H9 (cell line): ENCODE data around the gene SETBP1. TPM values are rescaled to one million over a fixed set of nuclear protein-coding genes. Genes with fewer than 3 reads are reported as not detected.

Experiments
- DNase-seq: peaks from one replicate; pipeline ENCODE4 v3.0.0-alpha.2; 2017
- H2AFZ ChIP-seq: one replicate; pipeline ENCODE4 v1.6.1; 2013; ENCODE audit warnings: mild to moderate bottlenecking, low read length, control low read depth, moderate library complexity
- H2AK5ac ChIP-seq: 2 replicates; pipeline ENCODE4 v1.6.1; 2013; ENCODE audit warnings: low read length, control low read depth, mixed read lengths; ENCODE audit not compliant: insufficient read length
- H2BK120ac ChIP-seq: one replicate; pipeline ENCODE4 v1.6.1; 2013; ENCODE audit warnings: low read depth, mild to moderate bottlenecking, low read length, control low read depth, inconsistent platforms; ENCODE audit not compliant: poor library complexity, severe bottlenecking
- H2BK12ac ChIP-seq: 2 replicates; pipeline ENCODE4 v1.6.1; 2013; ENCODE audit warnings: low read length, control low read depth, mixed read lengths, low read depth; ENCODE audit not compliant: insufficient read length
- H2BK15ac ChIP-seq: 2 replicates; pipeline ENCODE4 v1.6.1; 2013; ENCODE audit warnings: low read depth, low read length, control low read depth
- H2BK20ac ChIP-seq: one replicate; pipeline ENCODE4 v1.6.1; 2013; ENCODE audit warnings: low read depth, mild to moderate bottlenecking, low read length, control low read depth, inconsistent platforms; ENCODE audit not compliant: poor library complexity, severe bottlenecking
- H2BK5ac ChIP-seq: 2 replicates; pipeline ENCODE4 v1.6.1; 2013; ENCODE audit warnings: low read length, control low read depth, mixed read lengths; ENCODE audit not compliant: insufficient read length
- H3K14ac ChIP-seq: 2 replicates; pipeline ENCODE4 v1.6.1; 2013; ENCODE audit warnings: low read length, control low read depth; ENCODE audit not compliant: insufficient read depth
- H3K18ac ChIP-seq: 2 replicates; pipeline ENCODE4 v1.6.1; 2013; ENCODE audit warnings: low read depth, mild to moderate bottlenecking, mixed read lengths, low read length, control low read depth; ENCODE audit not compliant: insufficient read length
- H3K23ac ChIP-seq: 2 replicates; pipeline ENCODE4 v1.6.1; 2013; ENCODE audit warnings: low read length, control low read depth, mixed read lengths, low read depth; ENCODE audit not compliant: insufficient read length
- H3K23me2 ChIP-seq: 2 replicates; pipeline ENCODE4 v1.6.1; 2013; ENCODE audit warnings: low read depth, mild to moderate bottlenecking, mixed read lengths, low read length, control low read depth; ENCODE audit not compliant: insufficient read length, poor library complexity, severe bottlenecking
- H3K27ac ChIP-seq: 2 replicates; pipeline ENCODE4 v1.5.1; 2013; ENCODE audit warnings: low read length, control low read depth, mixed read lengths, low read depth; ENCODE audit not compliant: insufficient read length
- H3K27me3 ChIP-seq: 2 replicates; pipeline ENCODE4 v1.6.1; 2013; ENCODE audit warnings: low read length, control low read depth, inconsistent platforms; ENCODE audit not compliant: insufficient read depth
- H3K4ac ChIP-seq: 2 replicates; pipeline ENCODE4 v1.6.1; 2013; ENCODE audit warnings: low read depth, mild to moderate bottlenecking, control low read depth, inconsistent platforms, low read length, moderate library complexity
- H3K4me1 ChIP-seq: 2 replicates; pipeline ENCODE4 v1.6.1; 2013; ENCODE audit warnings: low read length, control low read depth, inconsistent platforms; ENCODE audit not compliant: insufficient read depth
- H3K4me2 ChIP-seq: 2 replicates; pipeline ENCODE4 v1.6.1; 2013; ENCODE audit warnings: low read length, control low read depth, mixed read lengths; ENCODE audit not compliant: insufficient read length, insufficient read depth
- H3K56ac ChIP-seq: 2 replicates; pipeline ENCODE4 v1.6.1; 2013; ENCODE audit warnings: low read depth, mild to moderate bottlenecking, mixed read lengths, low read length, control low read depth; ENCODE audit not compliant: insufficient read length
- H3K79me1 ChIP-seq: 2 replicates; pipeline ENCODE4 v1.6.1; 2013; ENCODE audit warnings: low read depth, mild to moderate bottlenecking, moderate library complexity, low read length, control low read depth, inconsistent platforms; ENCODE audit not compliant: insufficient read depth, poor library complexity, severe bottlenecking
- H3K79me2 ChIP-seq: 2 replicates; pipeline ENCODE4 v1.6.1; 2013; ENCODE audit warnings: low read length, control low read depth, inconsistent platforms; ENCODE audit not compliant: insufficient read depth
- H3K9ac ChIP-seq: 2 replicates; pipeline ENCODE4 v1.6.1; 2013; ENCODE audit warnings: low read length, control low read depth, mixed read lengths; ENCODE audit not compliant: insufficient read length; ENCODE audit errors: extremely low read depth
- H3K9me3 ChIP-seq: one replicate; pipeline ENCODE4 v1.6.1; 2013; ENCODE audit warnings: low read depth, low read length, inconsistent platforms; ENCODE audit not compliant: control insufficient read depth
- H3T11ph ChIP-seq: one replicate; pipeline ENCODE4 v1.6.1; 2013; ENCODE audit warnings: mild to moderate bottlenecking, low read length, control low read depth, inconsistent platforms
- H4K20me1 ChIP-seq: one replicate; pipeline ENCODE4 v1.6.1; 2013; ENCODE audit not compliant: control insufficient read depth, insufficient read length, insufficient read depth
- H4K5ac ChIP-seq: 2 replicates; pipeline ENCODE4 v1.6.1; 2013; ENCODE audit warnings: low read depth, mild to moderate bottlenecking, mixed read lengths, low read length, control low read depth; ENCODE audit not compliant: insufficient read length
- H4K8ac ChIP-seq: replicated peaks from 2 replicates; pipeline ENCODE4 v1.6.1; 2013; ENCODE audit warnings: low read length, control low read depth, mixed read lengths, low read depth; ENCODE audit not compliant: insufficient read length
- H4K91ac ChIP-seq: 2 replicates; pipeline ENCODE4 v1.6.1; 2013; ENCODE audit warnings: low read depth, mild to moderate bottlenecking, moderate library complexity, mixed read lengths, low read length, control low read depth; ENCODE audit not compliant: insufficient read length
- H3K27ac Mint-ChIP-seq, 3 experiments: 2 replicates in 2 of 3; 3 replicates in 1 of 3; pipeline ENCODE4 v1.8.0; 2020 to 2021; ENCODE audit warnings: mixed read lengths in 3 of 3, mild to moderate bottlenecking in 1 of 3, moderate library complexity in 1 of 3
- H3K27me3 Mint-ChIP-seq: 2 replicates; pipeline ENCODE4 v1.8.0; 2021; ENCODE audit warnings: low read depth, mild to moderate bottlenecking, moderate library complexity, mixed read lengths
- H3K36me3 Mint-ChIP-seq, 3 experiments: 2 replicates in 2 of 3; 3 replicates in 1 of 3; pipeline ENCODE4 v1.8.0; 2020 to 2021; ENCODE audit warnings: low read depth in 3 of 3, mixed read lengths in 3 of 3; ENCODE audit not compliant: insufficient read depth in 1 of 3
- H3K4me1 Mint-ChIP-seq, 2 experiments: 2 replicates each; pipeline ENCODE4 v1.8.0; 2020; ENCODE audit warnings: mixed read lengths in 2 of 2
- H3K4me3 Mint-ChIP-seq, 2 experiments: 2 replicates in 1 of 2; 3 replicates in 1 of 2; pipeline ENCODE4 v1.8.0; 2020 to 2021; ENCODE audit warnings: mild to moderate bottlenecking in 2 of 2, mixed read lengths in 2 of 2, moderate library complexity in 1 of 2
- H3K9me3 Mint-ChIP-seq, 2 experiments: 2 replicates in 1 of 2; 3 replicates in 1 of 2; pipeline ENCODE4 v1.8.0; 2020; ENCODE audit warnings: mild to moderate bottlenecking in 2 of 2, mixed read lengths in 2 of 2, moderate library complexity in 1 of 2
- WGBS: extraction: QIAGEN DNeasy Blood & Tissue Kit; methylation state at CpG from one replicate; pipeline ENCODE4 v1.1.7; 2013; ENCODE audit warnings: missing lambda C conversion rate, low lambda C conversion rate, mixed read lengths; ENCODE audit not compliant: insufficient read length; ENCODE audit errors: extremely low coverage; 5-methylcytosine and 5-hydroxymethylcytosine counted together
- total RNA-seq: library from RNA; stranded (reverse); gene quantifications from 2 replicates; pipeline ENCODE4 v1.2.1, GENCODE V29; 2021
- TF ChIP-seq, protein P1 (sequence below): fragments of 200-600 bp; sonication (generic); conservative IDR thresholded peaks from 3 replicates; pipeline ENCODE4 v1.8.0; 2021; ENCODE audit warnings: antibody characterized with exemption, mild to moderate bottlenecking

SETBP1 gene
- total RNA-seq, 1 experiment from 2014 or later = 4.6 TPM

DNA sequence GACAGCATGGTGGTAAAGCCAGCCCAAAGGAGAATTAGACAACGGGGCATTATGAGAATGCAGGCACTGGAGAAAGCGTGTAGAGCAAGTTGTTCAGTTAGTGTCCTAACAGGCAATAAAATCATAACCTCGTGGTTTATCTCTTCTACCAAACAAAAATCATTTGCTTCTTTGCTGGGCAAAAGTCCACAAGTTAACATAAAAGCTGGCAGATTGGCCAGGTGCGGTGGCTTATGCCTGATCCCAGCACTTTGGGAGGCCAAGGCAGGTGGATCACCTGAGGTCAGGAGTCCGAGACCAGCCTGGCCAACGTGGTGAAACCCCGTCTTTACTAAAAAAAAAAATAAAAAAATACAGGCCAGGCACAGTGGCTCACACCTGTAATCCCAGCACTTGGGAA is 364.1 kb downstream of the SETBP1 start:
- no peak overlapping the region for H3K27ac ChIP-seq
- H2BK15ac ChIP-seq = no peak overlapping the region
- no peak overlapping the region for H3K14ac ChIP-seq
- no peak overlapping the region for H2BK20ac ChIP-seq
- WGBS = no CpG with 5 or more reads among the region's 7 CpGs
- no peaks in the 10 kb centered on the region for H3K79me1 ChIP-seq
- no peak overlapping the region for H4K5ac ChIP-seq
- H3K9me3 Mint-ChIP-seq = no peaks in the 10 kb centered on the region
- no peaks in the 10 kb centered on the region for H3K27me3 ChIP-seq
- no peak overlapping the region for H3K9ac ChIP-seq
- H3K27ac Mint-ChIP-seq = no peak overlapping the region
- H3K36me3 Mint-ChIP-seq = no peaks in the 10 kb centered on the region; a peak in 1 of 7 replicates
- H3T11ph ChIP-seq = no peak overlapping the region
- H3K79me2 ChIP-seq = no peaks in the 10 kb centered on the region
- no peaks in the 10 kb centered on the region for H3K4me1 ChIP-seq
- no peak overlapping the region for H2AFZ ChIP-seq
- no peak overlapping the region for H4K8ac ChIP-seq
- H3K27me3 Mint-ChIP-seq = no peaks in the 10 kb centered on the region
- no peak overlapping the region for H3K18ac ChIP-seq
- no peak overlapping the region for H2BK12ac ChIP-seq
- TF ChIP-seq, protein P1, sequence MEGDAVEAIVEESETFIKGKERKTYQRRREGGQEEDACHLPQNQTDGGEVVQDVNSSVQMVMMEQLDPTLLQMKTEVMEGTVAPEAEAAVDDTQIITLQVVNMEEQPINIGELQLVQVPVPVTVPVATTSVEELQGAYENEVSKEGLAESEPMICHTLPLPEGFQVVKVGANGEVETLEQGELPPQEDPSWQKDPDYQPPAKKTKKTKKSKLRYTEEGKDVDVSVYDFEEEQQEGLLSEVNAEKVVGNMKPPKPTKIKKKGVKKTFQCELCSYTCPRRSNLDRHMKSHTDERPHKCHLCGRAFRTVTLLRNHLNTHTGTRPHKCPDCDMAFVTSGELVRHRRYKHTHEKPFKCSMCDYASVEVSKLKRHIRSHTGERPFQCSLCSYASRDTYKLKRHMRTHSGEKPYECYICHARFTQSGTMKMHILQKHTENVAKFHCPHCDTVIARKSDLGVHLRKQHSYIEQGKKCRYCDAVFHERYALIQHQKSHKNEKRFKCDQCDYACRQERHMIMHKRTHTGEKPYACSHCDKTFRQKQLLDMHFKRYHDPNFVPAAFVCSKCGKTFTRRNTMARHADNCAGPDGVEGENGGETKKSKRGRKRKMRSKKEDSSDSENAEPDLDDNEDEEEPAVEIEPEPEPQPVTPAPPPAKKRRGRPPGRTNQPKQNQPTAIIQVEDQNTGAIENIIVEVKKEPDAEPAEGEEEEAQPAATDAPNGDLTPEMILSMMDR = no peak
- no peak overlapping the region for H4K91ac ChIP-seq
- no peak overlapping the region for H3K4me3 Mint-ChIP-seq
- peaks cover 0 to 2% of the 10 kb centered on the region in 2 experiments; a peak in 1 of 4 replicates for H3K4me1 Mint-ChIP-seq
- no peak overlapping the region for H2BK5ac ChIP-seq
- H3K4ac ChIP-seq = no peak overlapping the region
- no peak overlapping the region for H2AK5ac ChIP-seq
- H3K56ac ChIP-seq = no peak overlapping the region
- no peaks in the 10 kb centered on the region for H4K20me1 ChIP-seq
- H3K4me2 ChIP-seq = no peak overlapping the region
- DNase-seq = no peak
- no peak overlapping the region for H3K23ac ChIP-seq
- H2BK120ac ChIP-seq = no peak overlapping the region
- H3K9me3 ChIP-seq = no peaks in the 10 kb centered on the region
- H3K23me2 ChIP-seq = no peaks in the 10 kb centered on the region
